DMS53 (cell line): Measurements from ENCODE around the gene CAPRIN1.
"Not testable (repeated sequence)": the region's sequence is repeated elsewhere in the genome, so short reads cannot be mapped to it uniquely, and the experiment has no call there.

Source experiments
- DNase-seq: peaks from one replicate; lab custom pipeline; 2025; lab: John Stamatoyannopoulos, UW

Gene CAPRIN1

GRCh38 chr11:34091825-34092224 lies 40.3 kb downstream of the CAPRIN1 start:
- DNase-seq, result no peak

DNA sequence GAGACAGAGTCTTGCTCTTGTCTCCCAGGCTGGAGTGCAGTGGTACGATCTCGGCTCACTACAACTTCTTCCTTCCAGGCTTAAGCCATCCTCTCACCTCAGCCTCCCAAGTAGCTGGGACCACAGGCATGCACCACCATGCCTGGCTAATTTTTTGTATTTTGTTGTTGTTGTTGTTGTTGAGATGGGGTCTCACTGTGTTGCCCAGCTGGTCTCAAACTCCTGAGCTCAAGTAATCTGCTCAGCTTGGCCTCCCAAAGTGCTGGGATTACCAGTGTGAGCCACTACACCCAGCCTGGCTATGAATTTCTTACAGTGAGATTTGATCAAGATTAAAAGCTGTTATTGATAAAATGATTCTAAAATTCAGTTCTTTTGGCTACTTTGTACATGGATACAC lies 43.4 kb downstream of the CAPRIN1 start:
- DNase-seq, result not testable (repeated sequence)

DNA sequence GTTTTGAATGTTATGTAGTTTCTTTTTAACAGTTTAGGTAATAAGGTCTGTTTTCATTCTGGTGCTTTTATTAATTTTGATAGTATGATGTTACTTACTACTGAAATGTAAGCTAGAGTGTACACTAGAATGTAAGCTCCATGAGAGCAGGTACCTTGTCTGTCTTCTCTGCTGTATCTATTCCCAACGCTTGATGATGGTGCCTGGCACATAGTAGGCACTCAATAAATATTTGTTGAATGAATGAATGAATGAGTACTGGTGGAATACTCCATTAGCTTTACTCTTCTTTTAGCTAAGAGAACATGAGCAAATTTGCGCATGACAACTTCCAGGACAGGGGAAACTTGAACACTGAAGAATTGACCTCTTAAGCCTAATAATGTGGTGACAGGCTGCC lies 47.3 kb downstream of the CAPRIN1 start:
- DNase-seq, result no peak

GRCh38 chr11:34104680-34105078 lies 53.1 kb downstream of the CAPRIN1 start:
- no peak for DNase-seq

DNA sequence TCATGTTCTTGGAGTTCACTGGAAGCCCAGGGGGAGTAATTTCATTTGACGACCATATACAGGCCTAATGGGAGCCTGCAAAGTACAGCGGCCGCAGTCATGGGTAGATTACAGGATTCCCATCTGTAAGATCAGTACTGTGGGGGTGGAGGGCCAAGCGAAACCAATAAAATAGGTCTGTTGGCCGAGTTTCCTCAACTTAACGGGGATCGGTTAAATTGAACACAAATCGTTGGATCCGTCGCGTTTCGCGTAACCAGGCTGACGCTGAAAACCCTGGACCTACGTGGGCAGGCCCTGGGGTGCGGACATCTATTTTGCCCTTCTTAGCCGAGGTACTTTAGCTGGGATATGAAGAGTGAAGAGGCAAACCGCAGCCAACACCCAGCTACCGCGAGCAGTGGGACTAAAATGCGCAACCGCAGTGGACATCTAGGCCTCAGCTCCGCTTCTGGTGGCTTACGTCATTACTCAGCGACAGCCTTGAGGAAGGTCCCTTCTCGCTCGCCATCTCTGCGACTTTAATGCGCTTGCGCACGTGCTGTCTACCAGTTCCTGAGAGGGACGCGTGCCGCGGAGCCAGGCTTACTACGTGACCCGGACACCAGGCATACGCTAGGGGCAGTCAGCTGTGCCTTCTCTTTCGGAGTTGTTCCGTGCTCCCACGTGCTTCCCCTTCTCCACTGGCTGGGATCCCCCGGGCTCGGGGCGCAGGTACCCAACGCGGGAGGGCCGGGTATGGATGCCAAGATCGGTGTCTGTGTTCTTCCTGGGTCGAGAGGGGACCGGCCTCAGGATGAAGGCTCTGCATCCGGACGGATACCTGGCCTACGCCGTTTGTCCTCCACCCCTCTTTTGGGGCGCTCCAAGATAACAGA lies 53.8 kb downstream of the CAPRIN1 start, which contains the start of gene NAT10:
NAT10 (plus strand) TSS at position 551 of the 878 bp plus-strand sequence. CDS start 2,597 bp downstream, outside the sequence.
- DNase-seq, result peak; percentile 98

DNA sequence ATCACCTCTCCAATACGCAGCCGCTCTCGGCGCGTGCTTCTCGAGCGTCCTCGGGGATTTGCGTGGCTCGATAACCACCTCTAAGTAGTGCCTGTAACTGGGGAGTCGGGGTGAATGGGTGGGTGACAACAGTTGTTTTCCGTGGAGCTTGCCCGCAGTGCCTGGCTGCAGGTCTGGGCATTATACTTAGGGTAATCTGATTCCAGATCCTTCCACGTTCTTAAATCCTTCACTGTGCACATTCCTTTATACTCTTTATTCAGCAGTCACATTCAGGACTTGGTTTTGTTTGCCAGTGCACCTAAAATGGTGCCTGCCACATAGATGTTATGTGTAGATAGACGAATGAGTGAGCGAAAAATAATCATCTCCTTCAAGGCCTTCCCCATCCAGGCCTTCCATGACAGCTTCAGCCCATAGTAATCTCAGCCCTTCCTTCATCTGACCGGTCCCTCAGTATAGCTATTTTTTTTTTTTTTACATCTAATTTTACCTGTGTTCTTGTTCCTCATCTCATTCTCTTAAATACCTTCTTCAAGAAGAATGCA lies 54.5 kb downstream of the CAPRIN1 start:
- DNase-seq, result no peak

- DNase-seq, result no peak
These were observed 60.3 kb downstream of the CAPRIN1 start for GRCh38 chr11:34111722-34112270.

- DNase-seq, result no peak
These were observed 62.5 kb downstream of the CAPRIN1 start for GRCh38 chr11:34114014-34114413.

DNA sequence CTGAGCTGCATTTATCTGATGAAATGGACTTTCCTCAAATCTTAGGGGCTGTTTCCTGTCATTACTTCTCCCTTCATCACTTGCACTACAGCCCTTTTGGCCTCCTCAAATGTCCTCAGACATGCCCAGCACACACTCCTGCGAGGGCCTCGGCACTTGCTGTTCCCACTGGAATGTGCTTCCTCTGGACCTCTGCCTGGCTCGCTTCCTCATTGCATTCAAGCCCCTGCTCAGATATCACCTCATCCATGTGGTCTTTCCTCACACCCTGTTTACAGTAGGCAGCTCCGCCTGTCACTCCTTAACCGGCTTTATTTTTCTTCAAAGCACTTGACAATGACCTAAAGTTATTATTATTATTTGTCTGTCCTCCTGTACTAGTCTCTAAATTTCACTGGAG lies 62.9 kb downstream of the CAPRIN1 start:
- no peak for DNase-seq

GRCh38 chr11:34120651-34121050 lies 69.1 kb downstream of the CAPRIN1 start:
- no peak for DNase-seq

DNA sequence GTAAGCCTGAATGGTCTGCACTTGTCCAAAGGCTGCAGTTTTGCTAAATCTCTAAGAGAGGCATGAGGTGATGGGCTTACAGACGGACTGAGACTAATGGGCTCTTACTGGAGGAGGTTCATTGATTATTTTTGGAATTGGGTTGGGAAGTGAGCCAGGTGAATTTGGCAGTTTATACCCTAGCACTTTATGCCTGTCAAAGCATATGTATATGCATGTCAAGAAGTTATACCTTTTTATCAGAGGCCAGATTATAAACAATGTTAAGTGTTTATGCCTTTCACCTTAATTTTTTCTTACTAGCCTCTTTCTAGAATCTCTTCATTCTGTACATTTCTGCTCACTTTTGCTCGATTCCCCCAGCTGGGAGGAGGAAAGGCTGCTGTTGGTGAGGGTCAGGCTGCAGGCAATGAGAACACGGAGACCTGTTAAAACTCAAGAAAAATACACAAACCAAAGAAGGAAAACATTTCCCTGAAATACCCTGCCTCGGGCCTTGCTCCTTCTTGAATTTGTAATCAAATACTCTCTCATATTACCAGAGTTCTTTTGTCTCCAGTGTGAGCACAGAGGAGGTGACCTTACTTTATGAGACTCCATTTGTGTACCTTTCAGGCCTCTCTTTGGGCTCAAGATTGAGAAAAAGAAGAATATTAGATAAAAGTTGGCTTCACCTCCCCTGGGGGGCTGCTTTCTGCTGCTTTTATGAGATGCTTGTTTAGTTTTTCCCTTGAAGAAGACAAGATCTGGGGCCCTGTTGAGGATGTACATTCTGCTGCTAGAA lies 73.5 kb downstream of the CAPRIN1 start:
- DNase-seq, result no peak

- no peak for DNase-seq
These were observed 75.7 kb downstream of the CAPRIN1 start for GRCh38 chr11:34126959-34127848.

GRCh38 chr11:34128824-34129223 lies 77.3 kb downstream of the CAPRIN1 start:
- no peak for DNase-seq

DNA sequence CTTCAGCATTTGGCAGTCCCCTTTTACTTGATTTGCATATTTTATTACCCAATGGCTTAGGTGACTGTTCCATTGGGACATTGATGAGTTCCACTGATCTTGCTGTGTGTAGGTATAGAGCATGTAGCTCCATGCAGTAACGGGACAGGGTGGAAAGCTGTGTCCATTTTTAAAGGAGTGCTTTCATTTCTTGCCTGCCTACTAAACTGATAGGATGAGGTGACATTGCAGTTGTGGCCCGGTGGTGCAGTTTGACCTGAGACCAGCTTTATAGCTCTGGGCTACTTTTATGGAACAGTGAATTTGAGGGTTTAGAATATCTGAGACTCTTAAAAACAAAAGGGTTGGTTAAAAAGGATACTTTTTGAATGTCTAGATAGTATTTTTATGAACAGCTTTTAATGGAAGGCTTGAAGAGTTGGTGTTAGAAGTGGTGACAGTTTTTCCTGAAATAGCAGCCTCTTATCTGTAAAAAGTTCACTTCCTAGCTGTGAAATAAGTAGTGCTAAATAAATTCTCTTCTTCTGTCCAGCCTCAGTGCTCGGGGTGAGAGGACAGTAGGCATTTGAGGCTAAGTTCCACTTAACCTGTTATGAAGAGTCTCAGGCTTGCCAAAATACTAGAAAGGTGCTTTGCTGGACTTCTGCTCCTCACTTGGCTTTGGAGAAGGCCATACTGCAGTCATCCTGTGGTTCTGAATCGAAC lies 80.9 kb downstream of the CAPRIN1 start:
- no peak for DNase-seq

DNA sequence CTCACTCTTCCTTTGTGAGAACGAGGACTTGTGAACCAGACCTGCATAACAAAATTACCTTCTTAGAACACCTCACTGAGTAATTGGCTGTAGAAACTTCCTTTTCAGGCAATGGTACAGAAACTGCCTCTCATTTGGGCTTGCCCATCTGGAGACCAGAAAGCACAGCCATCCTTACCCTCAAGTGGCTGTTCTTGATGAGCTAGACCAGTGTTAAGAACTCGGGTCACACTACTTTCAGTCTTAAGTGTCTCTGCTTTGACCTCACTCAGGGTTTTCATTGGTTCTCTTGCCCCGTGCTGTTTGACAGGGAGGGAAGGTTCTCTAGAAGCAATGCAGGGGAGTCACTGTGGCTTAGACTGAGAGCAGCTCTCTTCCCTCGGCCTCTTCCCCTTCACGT lies 83.2 kb downstream of the CAPRIN1 start:
- no peak for DNase-seq

DNA sequence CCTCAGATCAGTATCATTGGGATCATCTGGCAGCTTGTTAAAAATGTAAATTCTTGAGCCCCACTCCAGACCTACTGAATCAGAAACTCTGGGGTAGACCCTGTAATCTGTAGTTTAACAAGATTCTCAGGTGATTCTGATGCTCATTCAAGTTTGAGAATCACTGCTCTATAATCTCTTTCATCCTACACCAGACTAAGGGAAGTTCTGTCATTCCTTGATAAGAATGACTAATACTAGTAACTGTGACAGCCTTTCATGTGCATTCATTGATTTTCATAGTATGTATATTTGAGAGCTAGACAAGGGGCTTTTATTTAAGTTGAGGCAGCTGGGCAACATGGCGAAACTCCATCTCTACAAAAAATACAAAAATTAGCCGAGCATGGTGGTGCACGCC lies 83.9 kb downstream of the CAPRIN1 start:
- no peak for DNase-seq

- DNase-seq, result no peak
These were observed 84.9 kb downstream of the CAPRIN1 start for GRCh38 chr11:34136420-34136819.

GRCh38 chr11:34139346-34139745 lies 87.8 kb downstream of the CAPRIN1 start:
- DNase-seq, result no peak

- DNase-seq, result no peak
These were observed 88.6 kb downstream of the CAPRIN1 start for GRCh38 chr11:34140149-34140548.

GRCh38 chr11:34143048-34143447 lies 91.5 kb downstream of the CAPRIN1 start:
- DNase-seq, result no peak

- DNase-seq, result no peak
These were observed 93.5 kb downstream of the CAPRIN1 start for GRCh38 chr11:34145073-34145472.
